ACHN (cell line): ENCODE measurements around the gene FGF1.
"Not testable (repeated sequence)": the region's sequence is repeated elsewhere in the genome, so short reads cannot be mapped to it uniquely, and the experiment has no call there.

Experiments
- DNase-seq: peaks from one replicate; pipeline ENCODE4 v3.0.0-alpha.2; 2015
- in situ Hi-C: cut with HindIII; loops from 2 replicates; pipeline ENCODE4 v1.10.0; 2017; ENCODE audit warnings: low sequenced_read_pairs, low pct_ligation_motif_present, low pct_unique_long_range_greater_than_20kb

Gene FGF1

GRCh38 chr5:142654578-142655058, 31.3 kb downstream of the FGF1 start:
- in situ Hi-C loops: no loop called here
- DNase-seq: no peak

GRCh38 chr5:142653321-142653720, 32.6 kb downstream of the FGF1 start:
- no peak for DNase-seq
- in situ Hi-C loops: no loop called here

GRCh38 chr5:142652563-142652962, 33.3 kb downstream of the FGF1 start:
- in situ Hi-C loops: no loop called here
- DNase-seq: no peak

GRCh38 chr5:142650881-142651280, 35.0 kb downstream of the FGF1 start:
- in situ Hi-C loops: no loop called here
- no peak for DNase-seq

GRCh38 chr5:142650060-142650459, 35.8 kb downstream of the FGF1 start:
- in situ Hi-C loops: no loop called here
- no peak for DNase-seq

GRCh38 chr5:142648108-142648507, 37.8 kb downstream of the FGF1 start:
- DNase-seq, in situ Hi-C loops: not testable (repeated sequence)

GRCh38 chr5:142645456-142645855, 40.4 kb downstream of the FGF1 start:
- DNase-seq: no peak
- in situ Hi-C loops: no loop called here

- peak; percentile 92 for DNase-seq
- in situ Hi-C loops: no loop called here
Observed at GRCh38 chr5:142644640-142645361, 41.1 kb downstream of the FGF1 start.

GRCh38 chr5:142644127-142644526, 41.8 kb downstream of the FGF1 start:
- in situ Hi-C loops: no loop called here
- DNase-seq: no peak

- no peak for DNase-seq
- in situ Hi-C loops: no loop called here
Observed at GRCh38 chr5:142643634-142644033, 42.3 kb downstream of the FGF1 start.

- no peak for DNase-seq
- in situ Hi-C loops: no loop called here
Observed at GRCh38 chr5:142642427-142642826, 43.5 kb downstream of the FGF1 start.

GRCh38 chr5:142641711-142642110, 44.2 kb downstream of the FGF1 start:
- DNase-seq: no peak

GRCh38 chr5:142640316-142641005, 45.4 kb downstream of the FGF1 start:
- in situ Hi-C loops: no loop called here
- DNase-seq: no peak

More at GRCh38 chr5:142641711-142642110, 44.2 kb downstream of the FGF1 start:
- in situ Hi-C loops: no loop called here

GRCh38 chr5:142639455-142639854, 46.4 kb downstream of the FGF1 start:
- no peak for DNase-seq
- in situ Hi-C loops: no loop called here

GRCh38 chr5:142637871-142638270, 48.0 kb downstream of the FGF1 start:
- DNase-seq: no peak
- in situ Hi-C loops: no loop called here

- in situ Hi-C loops: no loop called here
- DNase-seq: no peak
Observed at GRCh38 chr5:142636698-142637324, 49.1 kb downstream of the FGF1 start.

- in situ Hi-C loops: no loop called here
- DNase-seq: no peak
Observed at GRCh38 chr5:142636093-142636492, 49.8 kb downstream of the FGF1 start.

- DNase-seq: no peak
- in situ Hi-C loops: no loop called here
Observed at GRCh38 chr5:142634216-142635011, 51.5 kb downstream of the FGF1 start.
